Measurements from ENCODE around the gene IL1R2. TPM values are rescaled to one million over a fixed set of nuclear protein-coding genes. Genes with fewer than 3 reads are reported as not detected.

The IL1R2 gene
- total and polyA plus RNA-seq, 2 of the 8 experiments (the other 6 are each of a cell fraction or from before 2014, with no cell fraction given): 0.06 TPM; not detected in 1

- H2BK5ac ChIP-seq (ENCODE audit: low read depth, low read length): no peak overlapping the region
- DNase-seq (ENCODE audit: low read depth in 1 of 2, low spot score in 2 of 2) (no peak), FAIRE-seq (no peak)
- H3K56ac ChIP-seq (replicated peaks; ENCODE audit: insufficient read length, low read depth, low read length): no peak overlapping the region
- no peaks in the 10 kb centered on the region for H3K36me3 ChIP-seq (ENCODE audit: control insufficient read depth in 2 of 4, insufficient read depth in 4 of 4, low read length in 3 of 4)
- no peak overlapping the region for H3K27ac ChIP-seq (ENCODE audit: low read depth, low read length)
- TF ChIP-seq NRF1 (IDR thresholded peaks at IDR 0.05; ENCODE audit: low read depth, low read length) (no peak), CHD2 (IDR thresholded peaks at IDR 0.05; ENCODE audit: low read length) (no peak), KDM5A (IDR thresholded peaks at IDR 0.05; ENCODE audit: low read length) (no peak), PHF8 (conservative IDR thresholded peaks at IDR 0.05; ENCODE audit: low read depth, low read length) (no peak), BCL11A (IDR thresholded peaks at IDR 0.05; ENCODE audit: low read depth in 2 of 2, low read length in 2 of 2) (no peak), ZNF274 (IDR thresholded peaks at IDR 0.05; ENCODE audit: borderline replicate concordance, extremely low read depth, low read length) (no peak)
- H2BK15ac ChIP-seq (ENCODE audit: low read length): no peak overlapping the region
- CTCF ChIA-PET (ENCODE audit: partially characterized antibody): interaction anchor here (1.0 to 3.6 kb wide), 8 partner anchors 8 to 232 kb away, joined by 3 to 12 read pairs (median 6); no protein-coding TSS in a partner anchor
- no peaks in the 10 kb centered on the region for H3K27me3 ChIP-seq (replicated peaks in 1 of 4; ENCODE audit: control insufficient read depth in 3 of 4, extremely low read depth in 1 of 4, insufficient read depth in 3 of 4, low read length in 3 of 4)
- H3K4me3 ChIP-seq (ENCODE audit: extremely low read depth in 1 of 4, insufficient read depth in 2 of 4, low read depth in 3 of 4, low read length in 4 of 4): no peak overlapping the region
- H3K4ac ChIP-seq (replicated peaks; ENCODE audit: insufficient read length, low read depth, low read length): no peak overlapping the region
- H4K91ac ChIP-seq (replicated peaks; ENCODE audit: insufficient read length, low read length): no peak overlapping the region
- no peak overlapping the region for H2BK20ac ChIP-seq (ENCODE audit: low read length)
- no peaks in the 10 kb centered on the region for H4K20me1 ChIP-seq (replicated peaks in 1 of 2; ENCODE audit: control insufficient read depth in 1 of 2, insufficient read depth in 2 of 2, low read length in 2 of 2)
- H4K8ac ChIP-seq (ENCODE audit: extremely low read depth, insufficient read depth, low read length): no peak overlapping the region
- H3K9ac ChIP-seq (replicated peaks in 1 of 4; ENCODE audit: extremely low read depth in 1 of 4, low read depth in 3 of 4, low read length in 3 of 4): no peak overlapping the region
- H3K79me2 ChIP-seq (ENCODE audit: control insufficient read depth in 1 of 2, insufficient read depth in 2 of 2, low read length in 2 of 2): no peaks in the 10 kb centered on the region
- no peaks in the 10 kb centered on the region for H3K79me1 ChIP-seq (ENCODE audit: low read depth, low read length)
- H2BK12ac ChIP-seq (ENCODE audit: low read depth, low read length): no peak overlapping the region
- H3K23me2 ChIP-seq (ENCODE audit: low read depth, low read length): no peaks in the 10 kb centered on the region; the same call in 1 of the 2 replicates
- H3K4me1 ChIP-seq (replicated peaks in 1 of 4; ENCODE audit: control insufficient read depth in 3 of 4, insufficient read depth in 4 of 4, low read length in 3 of 4): no peaks in the 10 kb centered on the region
- H4K5ac ChIP-seq (ENCODE audit: insufficient read length, low read depth, low read length): no peak overlapping the region
- no peak overlapping the region for H3K14ac ChIP-seq (ENCODE audit: insufficient read length)
- 97% methylated on average over 6 of the region's 6 CpGs; no CpG with 5 or more reads in 1 of the 2 experiments for WGBS, 2 experiments (ENCODE audit: extremely low coverage in 1 of 2, insufficient coverage in 1 of 2, insufficient read length in 1 of 2, insufficient replicate concordance in 2 of 2, low coverage in 1 of 2, low lambda C conversion rate in 2 of 2, missing lambda C conversion rate in 1 of 2)
- H3K4me2 ChIP-seq (ENCODE audit: insufficient read depth in 1 of 2, low read depth in 2 of 2, low read length in 2 of 2): no peak overlapping the region
- POLR2A ChIA-PET (ENCODE audit: partially characterized antibody): no interaction called here
- H3K9me3 ChIP-seq (ENCODE audit: insufficient read depth in 2 of 2, low read depth in 1 of 2, low read length in 1 of 2): no peaks in the 10 kb centered on the region
- no peak overlapping the region for H2AK5ac ChIP-seq (ENCODE audit: low read depth, low read length)
- no peak overlapping the region for H2AFZ ChIP-seq (ENCODE audit: low read length)
- H2BK120ac ChIP-seq (replicated peaks; ENCODE audit: low read depth, low read length): no peak overlapping the region
- H3K18ac ChIP-seq (ENCODE audit: extremely low read depth, low read length): no peak overlapping the region
- H3K23ac ChIP-seq (ENCODE audit: insufficient read length): no peak overlapping the region
These were observed 8.3 kb downstream of the IL1R2 start for GRCh38 chr2:102000012-102000411.
